GM21526 (cell line): ENCODE data around the gene NEK4.
A peak's percentile ranks its signal among the peaks of the same experiment; 100 is the strongest.

Experiments used
- ATAC-seq: cut with Tn5 transposase; IDR thresholded peaks from one replicate; pipeline ENCODE4 v1.9.1; 2021; ENCODE audit warnings: moderate library complexity; ENCODE audit not compliant: unreplicated experiment, low FRiP score

The NEK4 gene

DNA sequence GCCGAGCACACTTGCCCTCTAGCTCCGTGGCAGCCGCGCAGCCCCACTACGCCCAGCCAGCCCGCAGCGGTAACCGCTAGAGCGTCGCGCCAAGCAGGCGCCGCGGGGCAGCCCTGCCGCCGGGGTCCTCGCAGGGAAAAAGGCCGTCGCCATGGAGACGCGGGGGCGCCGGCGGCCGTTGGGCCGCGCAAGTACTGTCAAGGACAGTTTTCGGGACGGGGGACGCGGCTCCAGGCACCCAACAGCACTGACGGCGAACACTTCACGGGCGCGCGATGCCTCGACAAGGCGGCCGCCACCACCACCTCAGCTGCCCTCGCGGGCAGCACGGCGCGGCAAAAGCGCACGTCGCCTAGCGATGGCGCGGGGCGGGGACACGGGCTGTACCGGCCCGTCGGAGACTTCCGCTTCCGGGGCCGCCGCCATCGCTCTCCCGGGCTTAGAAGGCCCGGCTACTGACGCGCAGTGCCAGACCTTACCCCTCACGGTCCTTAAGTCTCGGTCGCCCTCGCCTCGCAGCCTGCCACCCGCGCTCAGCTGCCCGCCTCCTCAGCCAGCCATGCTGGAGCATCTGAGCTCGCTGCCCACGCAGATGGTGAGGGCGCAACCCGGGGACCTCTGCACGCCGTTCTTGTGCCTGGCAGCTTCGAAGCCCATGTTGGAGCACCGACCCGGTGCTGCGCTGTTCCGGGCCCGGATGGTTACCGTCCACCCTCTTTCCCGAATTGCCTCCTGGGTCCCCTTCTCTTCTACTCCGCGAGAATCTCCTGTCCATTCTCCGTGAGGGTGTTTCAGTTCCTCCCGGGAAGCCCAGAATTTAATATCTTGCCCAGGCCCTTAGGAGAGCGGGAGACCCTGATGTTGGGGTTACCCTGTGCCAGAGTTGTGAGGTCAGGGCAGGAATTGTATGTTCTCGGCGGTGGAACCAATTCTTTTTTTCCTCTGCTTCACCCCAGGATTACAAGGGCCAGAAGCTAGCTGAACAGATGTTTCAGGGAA, 64.8 kb downstream of the NEK4 start, which contains the start of the genes GLT8D1 and SPCS1:
Gene GLT8D1, minus strand, starts transcription at position 104 of the 999 bp plus-strand sequence. CDS start 5,331 bp downstream, outside the sequence.
Gene SPCS1, plus strand, starts transcription at position 419 of the 999 bp plus-strand sequence. Its CDS starts 141 bp downstream, at position 560.
- ATAC-seq = peak; percentile 69

DNA sequence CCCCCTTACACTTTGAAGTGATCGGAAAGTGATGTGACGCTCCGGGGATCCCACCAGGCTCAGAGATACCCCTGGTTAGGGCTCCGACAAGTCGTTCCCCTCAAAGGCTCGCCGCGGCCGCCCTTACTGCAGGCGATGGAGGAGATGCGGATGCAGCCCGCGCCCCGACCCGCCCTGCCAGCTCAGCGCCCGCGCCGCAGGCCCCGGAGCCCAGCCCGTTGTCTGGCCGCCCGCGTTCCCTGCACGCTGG, 65.4 kb downstream of the NEK4 start:
- ATAC-seq = no peak

DNA sequence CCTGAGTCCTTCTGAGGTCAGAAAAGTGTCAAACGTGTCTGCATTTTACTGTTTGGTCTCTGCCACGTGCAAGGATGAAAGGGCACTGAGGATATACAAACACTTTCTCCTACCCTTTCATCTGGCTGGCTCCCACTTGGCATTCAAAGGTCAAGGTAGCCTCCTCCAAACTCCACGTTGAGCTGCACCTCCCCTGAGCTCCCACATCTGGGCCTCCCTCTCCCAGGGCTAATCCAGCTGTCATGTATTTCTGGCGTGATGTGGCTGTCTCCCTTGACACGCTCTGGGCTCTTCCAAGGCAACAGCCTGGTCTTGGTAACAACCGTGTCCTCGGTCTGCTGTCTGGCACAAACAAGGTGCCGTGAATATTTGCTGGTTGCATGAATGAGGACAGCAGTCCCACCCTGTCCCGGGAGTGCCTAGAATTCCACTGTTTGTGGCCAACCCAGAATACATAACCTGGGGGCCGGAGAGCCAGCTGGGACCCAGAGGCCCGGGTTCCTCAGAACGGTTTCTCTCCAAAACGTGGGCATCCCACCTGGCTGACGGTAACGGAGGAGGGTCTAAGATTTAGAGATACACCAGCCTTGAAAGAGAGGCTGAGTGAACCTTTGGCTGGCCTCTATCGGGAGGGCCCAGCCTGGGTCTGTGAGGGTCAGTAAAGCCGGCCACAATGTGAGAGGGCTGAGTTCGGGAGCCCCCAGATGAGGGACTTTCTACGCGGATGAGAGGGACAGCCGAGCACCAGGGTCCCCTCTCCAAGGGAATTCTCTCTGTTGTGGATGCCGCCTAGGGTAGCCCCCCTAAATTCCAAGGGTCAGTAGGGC, 65.9 kb downstream of the NEK4 start:
- ATAC-seq = peak; percentile 9

DNA sequence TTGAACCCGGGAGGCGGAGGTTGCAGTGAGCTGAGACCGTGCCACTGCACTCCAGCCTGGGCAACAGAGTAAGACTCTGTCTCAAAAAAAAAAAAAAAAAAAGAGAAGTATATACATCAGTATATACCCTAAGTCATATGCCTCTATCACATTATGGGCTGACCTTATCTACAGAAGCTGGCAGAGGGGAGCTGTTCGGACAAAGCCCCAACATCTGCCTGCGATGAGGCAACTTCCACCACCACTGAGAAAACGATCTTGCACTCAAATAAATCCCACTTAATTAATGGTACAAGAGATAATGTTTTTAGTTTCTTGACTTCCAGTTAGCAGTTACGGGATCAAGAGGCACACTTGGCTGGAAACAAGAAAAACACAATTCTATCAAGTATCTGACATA, 67.4 kb downstream of the NEK4 start:
- no peak for ATAC-seq

DNA sequence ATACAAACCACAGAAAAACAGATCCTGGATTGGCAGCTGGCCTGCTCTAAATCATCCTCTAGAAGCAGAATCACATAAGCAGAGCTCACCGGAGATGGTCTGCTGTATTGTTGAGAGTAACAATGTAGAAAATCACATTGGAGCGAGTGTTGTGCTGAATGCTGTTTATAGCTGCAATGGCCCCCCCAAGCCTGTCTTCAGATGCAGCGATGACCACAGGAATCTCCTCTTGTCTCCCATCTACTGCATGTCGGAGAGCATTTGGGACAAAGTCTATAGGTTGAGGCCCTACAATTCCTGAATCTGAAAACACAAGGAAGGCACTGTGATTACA, 73.1 kb downstream of the NEK4 start:
- ATAC-seq = no peak

DNA sequence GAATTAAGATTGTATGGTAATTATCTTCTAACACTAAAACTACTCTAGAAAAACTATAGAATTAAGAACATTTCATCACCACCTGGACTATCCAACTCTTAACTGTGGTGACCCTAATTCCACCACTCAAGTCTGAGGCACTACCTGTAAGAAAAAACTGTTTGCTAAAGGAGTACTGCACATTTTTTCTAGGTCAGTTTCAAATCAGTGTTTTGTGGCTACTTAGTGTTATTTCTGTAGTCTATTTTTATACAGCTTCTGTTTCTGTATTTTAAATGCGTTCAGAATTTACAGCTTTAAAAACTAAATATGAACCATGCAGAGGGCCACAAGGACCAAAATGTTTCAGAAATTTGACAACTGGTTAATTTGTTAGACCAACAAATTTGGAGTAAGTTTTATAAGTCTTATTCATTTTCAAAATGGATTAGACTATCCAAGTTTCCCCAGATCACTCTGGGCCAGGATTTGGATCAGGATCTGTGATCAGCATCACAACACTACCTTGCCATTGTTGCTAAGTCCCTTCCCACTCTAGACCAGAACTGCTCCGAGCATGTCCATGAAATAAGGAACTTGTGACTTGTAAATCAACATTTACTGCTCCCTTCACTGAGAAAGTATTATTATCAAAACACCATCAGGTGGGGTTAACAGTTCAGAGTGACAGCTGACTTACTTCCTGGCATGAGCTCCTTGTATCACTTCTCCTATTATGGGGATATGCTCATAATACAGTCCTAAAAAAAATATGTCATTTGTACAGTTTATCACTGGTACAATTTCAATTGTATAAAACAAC, 73.7 kb downstream of the NEK4 start:
- no peak for ATAC-seq

DNA sequence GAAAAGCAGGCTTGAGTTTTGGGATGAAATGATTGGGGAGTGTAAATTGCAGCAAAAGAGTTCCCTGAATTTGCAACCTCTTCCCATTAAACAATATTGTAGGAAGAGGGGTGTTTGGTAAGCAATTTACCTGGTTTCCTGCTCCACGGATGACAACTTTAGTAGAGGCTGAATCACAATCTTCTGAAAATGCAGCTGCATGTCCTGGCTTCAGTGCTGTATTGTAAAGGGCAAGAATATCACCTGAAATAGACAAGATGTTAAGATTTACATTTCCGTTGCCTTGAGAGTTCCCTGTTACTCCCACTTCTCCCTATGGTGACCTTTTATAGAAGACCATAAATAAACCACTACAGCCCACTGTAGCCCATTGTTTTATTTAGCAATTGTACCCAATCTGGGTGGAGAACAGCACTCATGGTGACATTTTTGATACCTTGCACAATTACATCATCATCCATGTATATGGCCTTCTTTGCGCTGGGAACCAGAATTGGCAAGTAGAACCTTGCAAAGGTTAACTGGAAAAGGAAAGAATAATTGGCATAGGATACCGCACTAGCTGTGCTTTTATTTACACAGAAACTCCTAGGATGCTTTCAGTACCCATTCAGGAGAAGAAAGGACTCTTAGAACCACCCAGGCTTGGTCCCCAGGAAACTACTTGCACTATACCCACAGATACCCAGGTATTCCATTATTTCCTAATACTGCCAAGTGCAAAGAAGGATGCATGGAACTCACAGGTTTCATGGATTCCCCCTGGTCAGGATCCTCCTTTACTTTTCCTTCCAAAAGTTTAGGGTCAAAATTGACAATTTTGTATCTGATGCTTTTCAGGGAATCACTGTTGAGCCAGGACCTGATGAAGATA, 74.7 kb downstream of the NEK4 start:
- no peak for ATAC-seq

DNA sequence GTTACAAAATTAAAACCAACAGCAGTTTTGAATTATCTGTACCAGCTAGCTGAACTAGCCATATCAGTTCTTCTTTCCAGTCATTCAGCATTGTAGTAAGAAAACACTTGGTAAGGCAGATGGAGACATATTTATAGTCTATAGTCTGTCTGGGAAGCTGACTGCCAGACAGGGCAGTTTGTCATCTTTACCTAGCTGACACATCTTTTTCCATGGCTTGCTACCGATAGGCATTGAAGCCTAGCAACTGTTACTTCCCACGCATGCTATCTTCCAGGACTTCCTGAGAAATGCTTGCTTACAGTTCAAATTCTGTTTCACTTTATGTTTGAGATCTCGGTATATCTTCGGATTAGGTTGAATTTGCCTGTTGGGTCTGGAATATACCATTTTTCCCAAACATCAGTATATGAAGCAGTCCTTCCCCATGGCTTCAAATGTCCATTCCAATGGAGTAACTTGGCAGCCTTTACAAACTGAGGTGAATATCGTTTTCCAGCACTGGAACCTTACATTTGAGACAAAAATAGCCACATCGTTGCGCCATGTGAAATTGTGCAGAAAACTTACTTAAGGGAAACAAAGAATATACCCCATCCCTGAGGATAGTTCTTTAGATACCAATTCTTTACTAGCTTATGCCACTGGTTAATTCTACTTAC, 76.1 kb downstream of the NEK4 start:
- ATAC-seq = no peak

DNA sequence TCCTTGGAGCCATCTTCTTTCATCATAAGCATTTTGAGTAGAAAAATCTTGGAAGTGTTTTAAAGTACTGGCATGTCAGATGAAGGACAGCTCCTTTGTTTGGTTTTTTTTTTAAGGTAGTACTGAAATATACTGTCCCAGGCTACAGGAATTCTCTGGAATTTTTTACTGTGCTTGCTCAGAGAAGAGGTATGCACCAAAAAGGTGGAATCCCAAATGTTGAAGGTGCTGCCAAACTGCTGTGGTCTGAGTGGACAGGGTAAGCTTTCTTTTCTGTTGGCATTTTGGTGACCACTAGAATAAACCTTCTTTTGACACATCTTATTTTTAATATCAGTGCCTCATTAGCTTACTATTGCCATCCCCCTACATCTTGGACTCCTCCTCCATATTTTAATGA, 77.7 kb downstream of the NEK4 start:
- no peak for ATAC-seq

DNA sequence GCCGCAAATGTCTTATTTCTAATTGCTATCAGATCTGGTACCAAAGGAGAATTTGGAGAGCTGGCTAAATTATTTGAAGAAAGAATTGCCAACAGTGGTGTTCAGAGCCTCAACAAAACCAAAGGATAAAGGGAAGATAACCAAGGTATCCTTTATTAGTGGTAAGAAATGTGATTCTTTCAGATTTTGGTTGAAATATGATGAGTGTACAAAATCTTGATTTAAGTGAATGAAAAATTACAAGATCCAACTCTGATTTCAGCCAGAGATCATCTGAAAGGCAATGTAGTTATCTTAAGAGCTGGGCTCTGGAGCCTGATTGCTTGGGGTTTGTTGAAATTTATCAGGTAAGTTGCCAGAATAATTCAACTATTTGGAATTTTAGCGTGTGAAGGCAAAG, 80.2 kb downstream of the NEK4 start:
- no peak for ATAC-seq

DNA sequence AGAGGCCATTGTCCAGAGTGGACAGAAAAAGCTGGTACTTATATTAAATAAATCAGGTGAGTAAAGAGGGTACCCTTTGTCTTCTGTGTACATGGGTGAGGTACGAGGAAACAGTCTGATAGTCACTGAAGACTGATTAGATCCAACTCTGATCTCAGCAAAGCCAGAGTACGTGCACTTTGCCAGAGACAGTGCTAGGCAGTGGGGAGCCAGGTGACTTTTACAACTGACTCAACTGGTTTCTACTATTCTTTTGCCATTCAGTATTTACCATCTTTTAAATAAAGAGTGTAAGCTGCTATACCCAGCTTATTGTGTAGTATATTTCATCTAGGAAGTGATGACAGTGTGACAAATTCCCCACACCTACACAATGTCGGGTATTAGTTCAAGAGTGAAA, 81.6 kb downstream of the NEK4 start:
- ATAC-seq = no peak

DNA sequence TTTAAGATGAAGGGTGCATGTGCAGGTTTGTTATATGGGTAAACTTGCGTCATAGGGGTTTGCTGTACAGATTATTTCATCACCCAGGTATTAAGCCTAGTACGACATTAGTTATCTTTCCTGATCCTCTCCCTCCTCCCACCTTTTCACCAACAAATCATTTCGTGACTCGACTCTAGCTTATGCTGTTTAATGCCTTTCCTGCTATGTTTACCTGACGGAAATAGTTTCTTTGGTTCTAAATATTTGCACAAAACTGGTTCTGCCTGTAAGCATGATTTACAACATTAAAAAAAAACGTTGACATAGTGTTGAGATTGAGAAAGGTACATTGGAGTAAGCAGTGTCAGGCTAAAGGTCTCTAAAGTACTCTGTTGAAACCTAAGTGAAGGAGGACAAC, 82.5 kb downstream of the NEK4 start:
- no peak for ATAC-seq

DNA sequence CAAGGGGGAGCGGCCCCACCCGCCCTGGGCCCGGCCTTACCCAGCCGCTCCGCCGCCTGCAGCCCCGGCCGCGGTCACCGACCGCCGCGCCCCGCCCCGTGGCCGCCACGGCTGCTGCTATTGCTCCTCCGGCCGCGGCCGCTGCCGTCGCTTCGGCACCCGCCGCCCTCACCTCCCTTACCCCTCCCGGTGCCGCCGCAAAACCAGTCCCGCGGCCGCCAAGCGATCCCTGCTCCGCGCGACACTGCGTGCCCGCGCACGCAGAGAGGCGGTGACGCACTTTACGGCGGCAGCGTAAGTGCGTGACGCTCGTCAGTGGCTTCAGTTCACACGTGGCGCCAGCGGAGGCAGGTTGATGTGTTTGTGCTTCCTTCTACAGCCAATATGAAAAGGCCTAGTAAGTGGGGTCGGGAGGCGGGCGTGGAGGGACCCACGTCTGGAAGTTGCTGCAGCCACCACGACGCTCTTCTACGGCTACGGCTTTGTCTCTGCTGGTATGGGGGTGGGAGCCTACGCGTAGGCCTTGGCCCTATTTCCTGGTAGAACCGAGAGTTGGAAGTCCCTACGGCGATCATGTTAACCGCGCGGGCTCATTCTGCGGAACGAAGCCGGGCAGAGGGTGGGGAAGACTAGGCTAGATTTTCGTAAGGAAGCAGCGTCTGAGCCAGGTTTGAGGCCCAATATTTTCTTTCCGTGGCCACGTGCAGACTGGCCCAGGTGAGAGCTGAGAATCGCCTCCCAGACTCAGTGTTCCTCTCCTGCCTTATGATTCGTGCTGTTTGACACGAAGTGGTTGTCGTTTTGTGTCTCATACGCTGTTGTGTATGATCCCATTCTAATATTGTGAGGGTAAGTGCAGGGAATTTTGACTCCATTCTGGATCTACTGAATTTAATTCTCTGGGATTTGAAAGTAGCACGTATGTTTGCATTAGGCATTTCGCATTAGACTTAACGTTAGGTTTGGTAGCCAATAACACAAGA, 84.7 kb downstream of the NEK4 start, which contains the start of the genes GNL3 and PBRM1:
Gene GNL3, plus strand, starts transcription at position 324 of the 983 bp plus-strand sequence. Its CDS starts 61 bp downstream, at position 385.
Gene PBRM1, minus strand, starts transcription at position 205 of the 983 bp plus-strand sequence.
- peak; percentile 70 for ATAC-seq

DNA sequence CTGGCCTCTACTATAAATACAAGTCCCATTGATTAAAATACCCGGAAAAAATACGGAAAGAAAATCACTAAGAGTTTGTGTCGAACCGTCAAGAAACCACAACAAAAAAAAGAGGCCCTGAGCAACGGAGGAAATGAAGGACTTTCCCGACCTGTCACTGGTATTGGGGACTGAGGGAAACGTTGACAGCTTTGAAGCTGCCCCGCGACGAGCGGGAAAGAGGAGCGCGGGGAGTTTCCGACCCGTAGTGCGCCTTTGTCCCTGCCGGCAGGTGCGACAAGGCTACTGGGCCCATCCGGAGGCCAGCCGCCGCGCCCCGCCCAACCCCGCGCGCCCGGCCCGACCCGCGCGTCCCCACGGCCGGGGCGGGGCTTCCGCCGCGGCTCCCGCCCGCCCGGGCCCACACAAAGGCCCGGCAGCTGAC, 85.4 kb downstream of the NEK4 start:
- ATAC-seq = peak; percentile 64

DNA sequence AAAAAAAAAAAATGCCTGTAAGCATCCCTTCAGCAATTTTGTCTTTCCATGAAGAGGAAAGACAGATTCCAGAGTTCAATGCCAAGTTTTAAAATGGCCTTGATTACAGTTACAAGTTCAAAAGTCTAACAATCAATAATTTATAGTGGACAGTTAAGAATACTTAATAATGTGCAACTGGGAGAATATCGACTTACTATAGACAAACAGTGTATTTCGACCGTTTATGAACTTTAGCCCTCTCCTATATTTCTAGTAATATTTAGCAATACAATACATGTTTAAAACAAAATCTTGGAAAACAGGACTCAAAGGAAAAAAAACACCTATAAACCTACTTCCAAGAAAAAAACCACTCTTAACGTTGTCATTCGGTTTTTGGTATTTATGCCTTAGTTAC, 86.6 kb downstream of the NEK4 start:
- ATAC-seq = no peak

DNA sequence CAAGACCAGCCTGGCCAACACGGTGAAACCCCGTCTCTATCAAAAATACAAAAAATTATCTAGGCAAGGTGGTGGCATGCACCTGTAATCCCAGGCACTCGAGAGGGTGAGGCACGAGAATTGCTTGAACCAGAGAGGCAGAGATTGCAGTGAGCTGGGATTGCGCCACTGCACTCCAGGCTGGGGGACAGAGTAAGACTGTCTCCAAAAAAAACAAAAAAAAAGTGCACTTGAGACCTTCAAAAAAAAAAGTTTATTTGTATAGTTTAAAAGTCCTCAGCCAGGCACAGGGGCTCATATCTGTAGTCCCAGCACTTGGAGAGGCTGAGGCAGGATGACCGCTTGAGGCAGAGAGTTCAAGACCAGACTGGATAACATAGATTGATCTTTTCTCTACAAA, 87.1 kb downstream of the NEK4 start:
- no peak for ATAC-seq

DNA sequence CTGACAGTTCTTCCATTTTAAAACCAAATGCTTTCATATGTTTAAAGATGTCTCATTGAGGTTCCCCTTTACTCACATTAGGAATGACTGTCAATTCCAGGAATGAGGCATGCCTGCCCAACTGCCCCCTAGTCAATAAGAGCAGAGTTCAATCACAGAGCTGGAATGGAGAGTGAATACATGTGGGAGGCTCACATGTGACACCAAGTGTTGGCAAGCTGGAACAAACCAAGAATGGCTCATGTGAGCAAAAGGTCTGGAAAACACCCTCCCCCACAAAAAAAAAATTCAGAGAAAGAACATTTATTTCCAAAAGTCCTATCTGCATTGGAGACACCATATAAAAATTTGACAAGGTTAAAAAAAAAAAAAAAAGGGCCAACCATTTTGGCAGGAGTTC, 88.7 kb downstream of the NEK4 start:
- ATAC-seq = no peak

DNA sequence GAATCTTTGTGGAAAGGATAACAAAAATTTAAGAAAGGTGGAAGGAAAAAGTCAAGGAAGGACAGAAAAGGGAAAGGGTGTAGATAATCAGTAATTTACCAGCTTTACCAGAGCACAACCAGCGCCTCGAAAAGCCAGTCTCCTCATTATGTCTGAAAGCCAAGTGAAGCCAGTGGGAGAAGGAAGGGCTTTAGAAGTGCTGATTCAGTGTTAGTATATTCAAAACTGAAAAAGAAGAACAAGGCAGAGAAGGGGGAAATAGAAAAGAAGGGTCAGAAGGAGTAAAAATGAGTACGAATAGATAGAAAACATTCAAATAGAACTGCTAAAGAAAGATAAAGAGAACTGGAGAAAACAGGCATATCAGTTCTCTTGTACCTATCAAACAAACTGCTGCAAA, 89.1 kb downstream of the NEK4 start:
- no peak for ATAC-seq
